ENCODE results near the gene PPP1R15A.
"Not testable (repeated sequence)": the region's sequence is repeated elsewhere in the genome, so short reads cannot be mapped to it uniquely, and the experiment has no call there.

The PPP1R15A gene

GRCh38 chr19:48872182-48872883, at the start of gene PPP1R15A:
Gene PPP1R15A, plus strand, starts transcription at chr19:48872421. Its CDS starts 813 bp downstream, at chr19:48873234.
- DNase-seq: peak; percentile 99 to 100

- DNase-seq: no peak
Measured at GRCh38 chr19:48822514-48822913, 49.7 kb upstream of the PPP1R15A start.

- DNase-seq: no peak
Measured at GRCh38 chr19:48826606-48827020, 45.6 kb upstream of the PPP1R15A start.

- DNase-seq: no peak
Measured at GRCh38 chr19:48830088-48830487, 42.1 kb upstream of the PPP1R15A start.

GRCh38 chr19:48830965-48831364, 41.3 kb upstream of the PPP1R15A start:
- DNase-seq: no peak

- DNase-seq: no peak
Measured at GRCh38 chr19:48833049-48833448, 39.2 kb upstream of the PPP1R15A start.

GRCh38 chr19:48833977-48834376, 38.2 kb upstream of the PPP1R15A start:
- no peak for DNase-seq

- peak; percentile 91 to 93 for DNase-seq
Measured at GRCh38 chr19:48835734-48836088, 36.5 kb upstream of the PPP1R15A start.

- no peak for DNase-seq
Measured at GRCh38 chr19:48836089-48837017, 35.9 kb upstream of the PPP1R15A start, which contains the start of gene HSD17B14. Gene HSD17B14, minus strand, starts transcription at chr19:48836491. Its CDS starts 80 bp downstream, at chr19:48836411.

GRCh38 chr19:48837051-48837524, 35.1 kb upstream of the PPP1R15A start:
- peak; percentile 86 to 87 for DNase-seq

GRCh38 chr19:48837687-48838086, 34.5 kb upstream of the PPP1R15A start:
- no peak for DNase-seq

- DNase-seq: no peak
Measured at GRCh38 chr19:48841047-48841446, 31.2 kb upstream of the PPP1R15A start.

- no peak for DNase-seq
Measured at GRCh38 chr19:48841571-48841970, 30.6 kb upstream of the PPP1R15A start.

- DNase-seq: peak; percentile 46 to 70
Measured at GRCh38 chr19:48842789-48843162, 29.4 kb upstream of the PPP1R15A start.

GRCh38 chr19:48844472-48844871, 27.7 kb upstream of the PPP1R15A start:
- DNase-seq: no peak

- DNase-seq: no peak
Measured at GRCh38 chr19:48845384-48845783, 26.8 kb upstream of the PPP1R15A start.

- DNase-seq: not testable (repeated sequence)
Measured at GRCh38 chr19:48846659-48847058, 25.6 kb upstream of the PPP1R15A start.

GRCh38 chr19:48852292-48852691, 19.9 kb upstream of the PPP1R15A start:
- no peak for DNase-seq

- no peak for DNase-seq
Measured at GRCh38 chr19:48853483-48853882, 18.7 kb upstream of the PPP1R15A start.

GRCh38 chr19:48854103-48854502, 18.1 kb upstream of the PPP1R15A start:
- DNase-seq: no peak

- DNase-seq: no peak
Measured at GRCh38 chr19:48856921-48857320, 15.3 kb upstream of the PPP1R15A start.

- peak; percentile 86 to 90 for DNase-seq
Measured at GRCh38 chr19:48858984-48859710, 13.1 kb upstream of the PPP1R15A start.
